ENCODE data around the gene ZBTB34.

Gene ZBTB34

GRCh38 chr9:126847051-126847450, 13.4 kb upstream of the ZBTB34 start:
- DNase-seq: no peak

GRCh38 chr9:126849591-126850225, 10.7 kb upstream of the ZBTB34 start:
- DNase-seq: no peak

- DNase-seq: no peak
Measured at GRCh38 chr9:126851286-126851880, 9.1 kb upstream of the ZBTB34 start.

- no peak for DNase-seq
Measured at GRCh38 chr9:126852086-126852688, 8.3 kb upstream of the ZBTB34 start.

GRCh38 chr9:126853667-126854066, 6.8 kb upstream of the ZBTB34 start:
- no peak for DNase-seq

- no peak for DNase-seq
Measured at GRCh38 chr9:126854734-126855133, 5.7 kb upstream of the ZBTB34 start.

GRCh38 chr9:126856326-126856877, 4.0 kb upstream of the ZBTB34 start:
- DNase-seq: no peak

- no peak for DNase-seq
Measured at GRCh38 chr9:126857261-126857960, 3.0 kb upstream of the ZBTB34 start.

GRCh38 chr9:126859111-126859510, 1.3 kb upstream of the ZBTB34 start:
- DNase-seq: no peak

- DNase-seq: no peak
Measured at GRCh38 chr9:126860757-126861466, 473 bp downstream of the ZBTB34 start.

- no peak for DNase-seq
Measured at GRCh38 chr9:126861707-126862103, 1.3 kb downstream of the ZBTB34 start.

GRCh38 chr9:126862104-126862761, 1.8 kb downstream of the ZBTB34 start:
- DNase-seq: no peak

- no peak for DNase-seq
Measured at GRCh38 chr9:126864771-126865170, 4.3 kb downstream of the ZBTB34 start.

GRCh38 chr9:126869368-126869767, 8.9 kb downstream of the ZBTB34 start:
- no peak for DNase-seq

GRCh38 chr9:126872516-126872915, 12.1 kb downstream of the ZBTB34 start:
- no peak for DNase-seq

GRCh38 chr9:126874546-126875314, 14.3 kb downstream of the ZBTB34 start:
- no peak for DNase-seq

- no peak for DNase-seq
Measured at GRCh38 chr9:126875756-126876510, 15.5 kb downstream of the ZBTB34 start.

- DNase-seq: no peak
Measured at GRCh38 chr9:126876531-126876930, 16.1 kb downstream of the ZBTB34 start.

GRCh38 chr9:126877418-126877817, 17.0 kb downstream of the ZBTB34 start:
- no peak for DNase-seq

- no peak for DNase-seq
Measured at GRCh38 chr9:126879288-126879687, 18.8 kb downstream of the ZBTB34 start.

All from activated effector memory CD4-positive, alpha-beta T cell treated with Interleukin-2 at 50 U/mL for 16 hours (primary cell).